Peyer's patch (tissue), 4 donors: Measurements from ENCODE around the gene LSM3. TPM values are rescaled to one million over a fixed set of nuclear protein-coding genes. Genes with fewer than 3 reads are reported as not detected.

Source experiments
- DNase-seq, 3 donors: peaks; one replicate each; pipeline ENCODE4 v3.0.0-alpha.2; 2017 to 2019
- H3K27ac ChIP-seq, 4 donors: fragments of 200-600 bp; sonication (generic); one replicate each; pipeline ENCODE4 v1.5.1; 2016 to 2019
- H3K27me3 ChIP-seq, 2 donors: fragments of 200-600 bp; sonication (generic); one replicate each; pipeline ENCODE4 v1.5.1; 2019
- H3K36me3 ChIP-seq, 3 donors: fragments of 200-600 bp; sonication (generic); one replicate each; pipeline ENCODE4 v1.5.1; 2016 to 2019
- H3K4me1 ChIP-seq, 4 donors: fragments of 200-600 bp; sonication (generic); one replicate each; pipeline ENCODE4 v1.5.1; 2016 to 2019
- H3K4me3 ChIP-seq, 4 donors: fragments of 200-600 bp; sonication (generic); 1 replicate in 3 of 4; 2 replicates in 1 of 4; pipeline ENCODE4 v1.5.1; 2016 to 2019; ENCODE audit warnings: mild to moderate bottlenecking in 1 of 4
- H3K9me3 ChIP-seq, 4 donors: fragments of 200-600 bp; sonication (generic); one replicate each; pipeline ENCODE4 v1.5.1; 2016 to 2019; ENCODE audit warnings: mild to moderate bottlenecking in 1 of 4
- CTCF ChIP-seq, 6 experiments: fragments of 450-650 bp in 4 of 6; fragments of 200-600 bp in 2 of 6; sonication (generic) in 1 of 6; IDR thresholded peaks; one replicate each; pipeline ENCODE4 v1.5.1; 2017 to 2019; ENCODE audit warnings: antibody characterized with exemption in 6 of 6, mild to moderate bottlenecking in 3 of 6, moderate library complexity in 1 of 6
- POLR2A ChIP-seq, 2 donors: fragments of 450-650 bp; IDR thresholded peaks; one replicate each; pipeline ENCODE4 v1.5.1; 2017; ENCODE audit warnings: antibody characterized with exemption in 2 of 2, mild to moderate bottlenecking in 2 of 2, moderate library complexity in 2 of 2
- total RNA-seq, 4 donors: library from RNA; depleted of rRNA; stranded (reverse); fragments of >200 nt; gene quantifications; one replicate each; pipeline ENCODE4 v1.1.0, GENCODE V29; 2016

The LSM3 gene
- total RNA-seq, 4 donors from 2014 or later: 4.6 to 10.7 (median 7.0) TPM

- Histone ChIP-seq H3K27ac (no peak overlapping the region), H3K9me3 (no peaks in the 10 kb centered on the region), H3K4me3 (no peak overlapping the region), H3K36me3 (peaks cover 0 to 79% (median 0%) of the 10 kb centered on the region in 3 donors), H3K4me1 (peaks cover 0 to 29% (median 3%) of the 10 kb centered on the region in 4 donors), H3K27me3 (no peaks in the 10 kb centered on the region)
- TF ChIP-seq POLR2A (IDR thresholded peaks at IDR 0.05): no peak
- no peak for TF ChIP-seq CTCF (IDR thresholded peaks at IDR 0.05)
- DNase-seq: no peak
These were observed 38.8 kb upstream of the LSM3 start for GRCh38 chr3:14139771-14140170.

GRCh38 chr3:14140668-14141067 is 37.9 kb upstream of the LSM3 start:
- Histone ChIP-seq H3K27me3 (no peaks in the 10 kb centered on the region), H3K4me1 (peaks cover 0 to 38% (median 7%) of the 10 kb centered on the region in 4 donors), H3K9me3 (no peaks in the 10 kb centered on the region), H3K27ac (no peak overlapping the region), H3K36me3 (peaks cover 0 to 73% (median 0%) of the 10 kb centered on the region in 3 donors), H3K4me3 (no peak overlapping the region)
- TF ChIP-seq POLR2A (IDR thresholded peaks at IDR 0.05): no peak
- TF ChIP-seq CTCF (IDR thresholded peaks at IDR 0.05): no peak
- no peak for DNase-seq

GRCh38 chr3:14141144-14141543 is 37.5 kb upstream of the LSM3 start:
- peaks cover 0 to 73% (median 0%) of the 10 kb centered on the region in 3 donors for H3K36me3 ChIP-seq
- H3K9me3 ChIP-seq: no peaks in the 10 kb centered on the region
- TF ChIP-seq CTCF (IDR thresholded peaks at IDR 0.05) (no peak), POLR2A (IDR thresholded peaks at IDR 0.05) (no peak)
- peak overlapping the region in 1 of 4 donors; percentile 91 for H3K27ac ChIP-seq
- H3K4me3 ChIP-seq: no peak overlapping the region
- H3K27me3 ChIP-seq: no peaks in the 10 kb centered on the region
- peaks cover 0 to 42% (median 7%) of the 10 kb centered on the region in 4 donors for H3K4me1 ChIP-seq
- no peak for DNase-seq

GRCh38 chr3:14141602-14142341 is 36.8 kb upstream of the LSM3 start:
- Histone ChIP-seq H3K36me3 (peaks cover 0 to 72% (median 0%) of the 10 kb centered on the region in 3 donors), H3K27me3 (no peaks in the 10 kb centered on the region), H3K4me1 (peaks cover 0 to 41% (median 7%) of the 10 kb centered on the region in 4 donors), H3K4me3 (no peak overlapping the region), H3K27ac (peak overlapping the region; percentile 38 to 91 (median 70)), H3K9me3 (no peaks in the 10 kb centered on the region)
- no peak for DNase-seq
- TF ChIP-seq CTCF (IDR thresholded peaks at IDR 0.05) (no peak), POLR2A (IDR thresholded peaks at IDR 0.05) (no peak)

GRCh38 chr3:14142567-14143270 is 35.9 kb upstream of the LSM3 start:
- Histone ChIP-seq H3K4me3 (no peak overlapping the region), H3K27ac (peak overlapping the region; percentile 51 to 91 (median 70)), H3K27me3 (no peaks in the 10 kb centered on the region), H3K4me1 (peaks cover 0 to 37% (median 7%) of the 10 kb centered on the region in 4 donors), H3K9me3 (no peaks in the 10 kb centered on the region), H3K36me3 (peaks cover 0 to 73% (median 0%) of the 10 kb centered on the region in 3 donors)
- no peak for TF ChIP-seq POLR2A (IDR thresholded peaks at IDR 0.05)
- TF ChIP-seq CTCF (IDR thresholded peaks at IDR 0.05): no peak
- DNase-seq: no peak
